ENCODE measurements around the gene STXBP5.

GRCh38 chr6:147301070-147301469 is 96.9 kb downstream of the STXBP5 start:
- TF ChIP-seq, protein P1, sequence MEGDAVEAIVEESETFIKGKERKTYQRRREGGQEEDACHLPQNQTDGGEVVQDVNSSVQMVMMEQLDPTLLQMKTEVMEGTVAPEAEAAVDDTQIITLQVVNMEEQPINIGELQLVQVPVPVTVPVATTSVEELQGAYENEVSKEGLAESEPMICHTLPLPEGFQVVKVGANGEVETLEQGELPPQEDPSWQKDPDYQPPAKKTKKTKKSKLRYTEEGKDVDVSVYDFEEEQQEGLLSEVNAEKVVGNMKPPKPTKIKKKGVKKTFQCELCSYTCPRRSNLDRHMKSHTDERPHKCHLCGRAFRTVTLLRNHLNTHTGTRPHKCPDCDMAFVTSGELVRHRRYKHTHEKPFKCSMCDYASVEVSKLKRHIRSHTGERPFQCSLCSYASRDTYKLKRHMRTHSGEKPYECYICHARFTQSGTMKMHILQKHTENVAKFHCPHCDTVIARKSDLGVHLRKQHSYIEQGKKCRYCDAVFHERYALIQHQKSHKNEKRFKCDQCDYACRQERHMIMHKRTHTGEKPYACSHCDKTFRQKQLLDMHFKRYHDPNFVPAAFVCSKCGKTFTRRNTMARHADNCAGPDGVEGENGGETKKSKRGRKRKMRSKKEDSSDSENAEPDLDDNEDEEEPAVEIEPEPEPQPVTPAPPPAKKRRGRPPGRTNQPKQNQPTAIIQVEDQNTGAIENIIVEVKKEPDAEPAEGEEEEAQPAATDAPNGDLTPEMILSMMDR (IDR thresholded peaks at IDR 0.05), result no peak
- TF ChIP-seq POLR2A (IDR thresholded peaks at IDR 0.05), result no peak

Measured in lower leg skin (tissue), 3 donors.